Thymus (tissue), 11 donors: ENCODE results near the gene PLEKHN1. TPM values are rescaled to one million over a fixed set of nuclear protein-coding genes. Genes with fewer than 3 reads are reported as not detected.
"Not testable (repeated sequence)": the region's sequence is repeated elsewhere in the genome, so short reads cannot be mapped to it uniquely, and the experiment has no call there.

Experiments
- DNase-seq, 9 donors: peaks; one replicate each; pipeline ENCODE4 v3.0.0-alpha.2; 2013; ENCODE audit warnings: low spot score in 9 of 9, low read depth in 6 of 9, missing footprints in 1 of 9
- H3K27ac ChIP-seq, 2 donors: one replicate each; pipeline ENCODE4 v1.5.1; 2013; ENCODE audit warnings: control low read depth in 1 of 2, low read depth in 1 of 2, low read length in 1 of 2, mild to moderate bottlenecking in 1 of 2, moderate library complexity in 1 of 2
- H3K27me3 ChIP-seq, 2 donors: one replicate each; pipeline ENCODE4 v1.5.1; 2013; ENCODE audit warnings: low read length in 1 of 2; ENCODE audit not compliant: control insufficient read depth in 2 of 2, insufficient read depth in 1 of 2
- H3K36me3 ChIP-seq, 2 donors: one replicate each; pipeline ENCODE4 v1.5.1; 2013; ENCODE audit warnings: low read length in 1 of 2, mild to moderate bottlenecking in 1 of 2, moderate library complexity in 1 of 2; ENCODE audit not compliant: control insufficient read depth in 2 of 2, insufficient read depth in 2 of 2
- H3K4me1 ChIP-seq, 2 donors: one replicate each; pipeline ENCODE4 v1.5.1; 2013; ENCODE audit warnings: low read length in 2 of 2; ENCODE audit not compliant: control insufficient read depth in 2 of 2, insufficient read depth in 2 of 2
- H3K4me3 ChIP-seq, 2 donors: one replicate each; pipeline ENCODE4 v1.5.1; 2013; ENCODE audit warnings: low read length in 2 of 2, control low read depth in 1 of 2, mild to moderate bottlenecking in 1 of 2
- H3K9me3 ChIP-seq, 2 donors: one replicate each; pipeline ENCODE4 v1.5.1; 2013; ENCODE audit warnings: low read length in 1 of 2, mild to moderate bottlenecking in 1 of 2; ENCODE audit not compliant: control insufficient read depth in 2 of 2, insufficient read depth in 1 of 2
- WGBS: extraction: QIAGEN DNeasy Blood & Tissue Kit; methylation state at CpG from one replicate; pipeline ENCODE4 v1.1.7; 2013; 5-methylcytosine and 5-hydroxymethylcytosine counted together
- polyA plus RNA-seq: library from polyadenylated mRNA; stranded (reverse); fragments of 200-250 nt; gene quantifications from one replicate; pipeline ENCODE4 v1.2.3, GENCODE V29; 2013
- total RNA-seq: library from RNA; stranded (reverse); fragments of 120-200 nt; gene quantifications from one replicate; pipeline ENCODE4 v1.2.4, GENCODE V29; 2013
- donor health status: healthy.

Gene PLEKHN1
- total and polyA plus RNA-seq, 2 donors, result 0.14 to 1.7 TPM

- no peak overlapping the region for H3K4me3 ChIP-seq
- H3K9me3 ChIP-seq, result peaks cover 0 to 1% of the 10 kb centered on the region in 2 donors
- peaks cover 33 to 69% of the 10 kb centered on the region in 2 donors for H3K27me3 ChIP-seq
- no peak for DNase-seq
- H3K4me1 ChIP-seq, result peaks cover 24 to 39% of the 10 kb centered on the region in 2 donors
- whole genome bisulfite sequencing, result 33% methylated on average over 7 of the region's 7 CpGs
- no peak overlapping the region for H3K27ac ChIP-seq
- no peaks in the 10 kb centered on the region for H3K36me3 ChIP-seq
Measured at GRCh38 chr1:1004420-1004779, 38.1 kb downstream of the PLEKHN1 start.

- Histone ChIP-seq H3K27ac (no peak overlapping the region), H3K27me3 (peaks cover 32 to 66% of the 10 kb centered on the region in 2 donors), H3K9me3 (peaks cover 0 to 1% of the 10 kb centered on the region in 2 donors), H3K4me3 (no peak overlapping the region), H3K36me3 (no peaks in the 10 kb centered on the region), H3K4me1 (peaks cover 20 to 37% of the 10 kb centered on the region in 2 donors)
- 9% methylated on average over 21 of the region's 21 CpGs for WGBS
- DNase-seq, result no peak
Measured at GRCh38 chr1:1004780-1005697, 38.8 kb downstream of the PLEKHN1 start.

- Histone ChIP-seq H3K9me3 (peaks cover 0 to under 1% of the 10 kb centered on the region in 2 donors), H3K4me1 (peaks cover 16 to 30% of the 10 kb centered on the region in 2 donors), H3K4me3 (no peak overlapping the region), H3K27ac (no peak overlapping the region), H3K36me3 (no peaks in the 10 kb centered on the region), H3K27me3 (peaks cover 24 to 59% of the 10 kb centered on the region in 2 donors)
- no peak for DNase-seq
- 89% methylated on average over 23 of the region's 23 CpGs for WGBS
Measured at GRCh38 chr1:1005774-1006304, 39.6 kb downstream of the PLEKHN1 start.

- Histone ChIP-seq H3K27me3 (peaks cover 17 to 53% of the 10 kb centered on the region in 2 donors), H3K27ac (no peak overlapping the region), H3K4me3 (no peak overlapping the region), H3K36me3 (no peaks in the 10 kb centered on the region), H3K4me1 (peaks cover 11 to 24% of the 10 kb centered on the region in 2 donors), H3K9me3 (no peaks in the 10 kb centered on the region)
- 94% methylated on average over 37 of the region's 37 CpGs for WGBS
- no peak for DNase-seq
Measured at GRCh38 chr1:1006305-1007159, 40.2 kb downstream of the PLEKHN1 start.

- peaks cover 16 to 33% of the 10 kb centered on the region in 2 donors for H3K4me1 ChIP-seq
- not testable (repeated sequence) for H3K9me3 ChIP-seq, H3K36me3 ChIP-seq, H3K4me3 ChIP-seq, DNase-seq, H3K27ac ChIP-seq
- H3K27me3 ChIP-seq, result peaks cover 6 to 19% of the 10 kb centered on the region in 2 donors
- WGBS, result 97% methylated on average over 8 of the region's 8 CpGs
Measured at GRCh38 chr1:1010131-1010530, 43.8 kb downstream of the PLEKHN1 start.

- peaks cover 0 to 12% of the 10 kb centered on the region in 2 donors for H3K9me3 ChIP-seq
- H3K27ac ChIP-seq, result no peak overlapping the region
- H3K4me3 ChIP-seq, result no peak overlapping the region
- H3K27me3 ChIP-seq, result peaks cover 2 to 6% of the 10 kb centered on the region in 2 donors
- peaks cover 12 to 29% of the 10 kb centered on the region in 2 donors for H3K4me1 ChIP-seq
- 73% methylated on average over 14 of the region's 14 CpGs for WGBS
- DNase-seq, result no peak
- no peaks in the 10 kb centered on the region for H3K36me3 ChIP-seq
Measured at GRCh38 chr1:1011396-1011949, 45.2 kb downstream of the PLEKHN1 start.

- H3K4me1 ChIP-seq, result peaks cover 12 to 29% of the 10 kb centered on the region in 2 donors
- H3K27me3 ChIP-seq, H3K36me3 ChIP-seq, DNase-seq: not testable (repeated sequence)
- peak overlapping the region; percentile 63 to 85 for H3K4me3 ChIP-seq
- H3K27ac ChIP-seq, result peak overlapping the region; percentile 91 to 98
- peaks cover 0 to 12% of the 10 kb centered on the region in 2 donors for H3K9me3 ChIP-seq
- WGBS, result 76% methylated on average over 13 of the region's 13 CpGs
Measured at GRCh38 chr1:1012736-1013104, 46.4 kb downstream of the PLEKHN1 start.

- peak within 1 kb of the TSS; percentile 91 to 98 for H3K27ac ChIP-seq
- H3K4me3 ChIP-seq, result peak within 1 kb of the TSS; percentile 63 to 85
- H3K27me3 ChIP-seq, result no peaks in the 10 kb centered on the region
- peaks cover 12 to 29% of the 10 kb centered on the region in 2 donors for H3K4me1 ChIP-seq
- WGBS, result 10% methylated on average over 30 of the region's 30 CpGs
- DNase-seq, result peak; percentile 71 to 94 (median 81)
- H3K9me3 ChIP-seq, result peaks cover 0 to 12% of the 10 kb centered on the region in 2 donors
- H3K36me3 ChIP-seq, result no peaks in the 10 kb centered on the region
Measured at GRCh38 chr1:1013105-1013921, 47.0 kb downstream of the PLEKHN1 start, which contains the start of gene ISG15. ISG15 (plus strand) TSS chr1:1013497; CDS start chr1:1013574, 77 bp downstream.
